T-helper 22 cell (primary cell): ENCODE data around the gene PAQR8.

ENCODE experiments used
- DNase-seq: peaks from one replicate; pipeline ENCODE4 v3.0.0-alpha.2; 2020; ENCODE audit warnings: low read depth

Gene PAQR8

DNA sequence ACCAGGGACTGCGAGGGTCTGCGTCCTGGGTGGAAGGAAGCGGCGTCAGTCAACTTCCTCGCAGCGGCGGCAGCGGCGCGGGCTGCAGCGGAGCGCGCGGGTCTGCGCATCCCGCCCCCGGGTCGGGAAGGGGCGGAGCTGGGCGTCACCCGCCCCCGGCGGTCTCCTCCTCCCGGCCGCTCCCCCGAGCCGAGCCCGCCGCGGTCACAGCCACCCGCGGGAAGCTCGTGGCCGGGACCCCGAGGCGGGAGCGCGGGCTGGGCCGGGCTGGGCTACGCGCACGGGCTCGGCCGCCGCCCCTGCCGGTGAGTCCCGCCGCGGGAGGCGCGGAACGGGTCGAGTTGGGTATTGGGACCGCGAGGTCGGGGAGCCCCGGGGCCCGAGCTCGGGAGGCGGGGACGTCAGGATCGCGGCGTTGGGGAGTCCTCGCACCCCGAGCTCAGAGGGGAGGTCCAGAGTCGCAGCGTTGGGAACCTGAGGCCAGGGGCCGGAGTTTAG is at the start of gene PAQR8:
PAQR8 (plus strand) TSS at position 207 of the 498 bp plus-strand sequence. CDS start 41,063 bp downstream, outside the sequence.
- peak; percentile 68 for DNase-seq

- no peak for DNase-seq
Measured at GRCh38 chr6:52312461-52312860, 49.5 kb upstream of the PAQR8 start.

DNA sequence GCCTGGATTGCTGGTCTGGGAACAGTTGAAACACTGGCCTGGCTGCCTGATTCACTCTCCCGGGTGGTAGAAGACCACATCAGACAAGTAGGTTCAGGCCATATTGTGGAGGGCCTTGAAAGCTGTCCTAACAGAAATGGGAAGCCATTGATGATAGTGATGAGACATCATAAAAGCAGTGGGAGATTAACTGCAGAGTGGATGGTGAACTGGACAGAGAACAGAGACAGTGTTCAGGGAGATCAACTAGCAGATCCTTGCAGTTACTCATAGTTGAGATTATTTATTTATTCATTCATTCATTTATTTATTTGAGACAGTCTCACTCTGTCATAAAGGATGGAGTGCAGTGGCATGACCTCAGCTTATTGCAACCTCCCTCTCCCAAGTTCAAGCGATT is 47.2 kb upstream of the PAQR8 start:
- no peak for DNase-seq

DNA sequence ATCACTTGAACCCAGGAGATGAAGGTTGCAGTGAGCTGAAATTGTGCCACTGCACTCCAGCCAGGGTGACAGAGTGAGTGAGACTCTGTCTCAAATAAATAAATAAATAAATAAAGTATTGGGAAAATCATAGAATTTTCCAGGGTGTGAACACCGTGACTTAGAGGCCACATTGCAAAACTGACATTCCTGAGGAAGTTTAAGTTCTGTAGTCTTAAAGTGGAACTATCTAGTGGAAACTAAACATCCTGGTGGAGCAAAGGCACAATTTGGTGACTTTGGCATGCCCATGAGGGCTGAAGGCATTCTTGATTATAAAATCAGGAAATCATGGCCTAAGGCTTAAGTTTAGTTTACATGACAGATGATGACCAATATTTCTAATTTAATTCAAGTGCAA is 44.7 kb upstream of the PAQR8 start:
- DNase-seq, result no peak

- no peak for DNase-seq
Measured at GRCh38 chr6:52317841-52318581, 43.9 kb upstream of the PAQR8 start.

- no peak for DNase-seq
Measured at GRCh38 chr6:52324189-52324588, 37.8 kb upstream of the PAQR8 start.

DNA sequence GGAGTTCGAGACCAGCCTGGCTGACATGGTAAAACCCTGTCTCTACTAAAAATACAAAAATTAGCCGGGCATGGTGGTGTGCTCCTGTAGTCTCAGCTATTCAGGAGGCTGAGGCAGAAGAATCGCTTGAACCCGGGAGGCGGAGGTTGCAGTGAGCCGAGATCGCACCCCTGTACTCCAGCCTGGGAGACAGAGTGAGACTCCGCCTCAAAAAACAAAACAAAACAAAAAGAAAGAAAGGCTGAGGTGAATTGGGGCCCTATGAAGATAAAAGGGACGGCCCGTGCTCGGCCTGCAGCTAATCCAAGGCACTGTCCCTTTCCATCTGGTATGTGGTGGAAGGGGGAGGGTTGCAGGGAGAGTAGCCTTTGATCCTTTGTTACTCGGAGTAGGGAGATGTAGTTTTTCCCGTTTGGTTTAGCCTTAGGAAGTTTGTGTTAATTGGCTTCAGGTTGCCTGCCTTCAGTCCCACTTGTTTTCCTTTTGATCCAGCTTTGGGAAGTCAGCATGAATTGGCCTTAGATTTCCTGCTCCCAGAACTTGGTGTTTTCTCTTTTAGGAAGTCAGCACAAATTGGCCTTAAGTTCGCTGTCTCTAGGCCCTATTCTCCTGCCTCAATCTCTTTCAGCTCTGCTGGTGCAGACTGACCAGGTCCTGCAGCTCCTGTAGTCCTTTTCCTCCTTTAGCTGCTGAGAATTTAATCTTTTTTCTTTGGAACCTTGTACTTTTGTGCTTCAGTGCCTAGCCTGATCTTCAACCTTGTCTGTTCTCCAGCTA is 36.1 kb upstream of the PAQR8 start:
- no peak for DNase-seq

- no peak for DNase-seq
Measured at GRCh38 chr6:52326540-52327364, 35.2 kb upstream of the PAQR8 start.

DNA sequence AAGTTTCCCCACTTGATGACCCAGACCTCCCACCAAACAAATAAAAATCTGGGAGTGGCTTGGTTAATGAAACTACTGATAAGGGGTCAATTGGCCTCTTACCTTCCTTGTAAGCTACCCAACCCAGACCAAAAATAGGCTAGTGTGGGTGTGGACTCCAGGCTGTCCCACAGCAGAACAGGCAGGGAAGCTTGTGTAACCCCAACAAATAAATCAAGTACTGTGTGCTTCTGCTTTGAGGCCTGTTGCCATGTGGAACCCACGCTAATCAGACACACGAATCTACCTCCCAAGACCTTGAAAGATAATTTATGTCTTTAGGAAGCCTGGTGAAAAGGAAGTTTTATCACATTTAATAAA is 33.7 kb upstream of the PAQR8 start:
- DNase-seq, result no peak

- no peak for DNase-seq
Measured at GRCh38 chr6:52328729-52329128, 33.2 kb upstream of the PAQR8 start.

- no peak for DNase-seq
Measured at GRCh38 chr6:52330470-52330869, 31.5 kb upstream of the PAQR8 start.

- no peak for DNase-seq
Measured at GRCh38 chr6:52331793-52332457, 30.0 kb upstream of the PAQR8 start.

- no peak for DNase-seq
Measured at GRCh38 chr6:52333840-52334200, 28.1 kb upstream of the PAQR8 start.

DNA sequence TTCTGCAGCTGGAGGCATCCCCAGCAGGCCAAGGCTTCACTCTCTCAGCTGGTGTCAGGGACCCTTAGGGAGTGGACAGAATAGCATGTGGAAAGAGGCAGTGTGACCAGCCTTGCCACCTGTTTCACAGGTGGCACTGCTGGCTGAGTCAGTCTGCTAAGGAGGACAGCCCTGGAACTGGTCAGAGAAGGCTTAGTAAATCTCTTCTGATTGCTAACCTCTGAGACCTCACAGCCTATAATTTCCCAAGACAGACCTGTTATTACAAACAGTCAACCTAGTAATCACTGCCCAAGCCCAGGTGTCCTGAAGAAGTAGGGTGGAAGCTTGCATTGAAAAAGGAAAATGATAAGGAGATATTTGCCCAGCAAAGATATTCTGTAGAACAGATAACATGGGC is 26.4 kb upstream of the PAQR8 start:
- no peak for DNase-seq

- DNase-seq, result no peak
Measured at GRCh38 chr6:52336919-52337561, 24.9 kb upstream of the PAQR8 start.

DNA sequence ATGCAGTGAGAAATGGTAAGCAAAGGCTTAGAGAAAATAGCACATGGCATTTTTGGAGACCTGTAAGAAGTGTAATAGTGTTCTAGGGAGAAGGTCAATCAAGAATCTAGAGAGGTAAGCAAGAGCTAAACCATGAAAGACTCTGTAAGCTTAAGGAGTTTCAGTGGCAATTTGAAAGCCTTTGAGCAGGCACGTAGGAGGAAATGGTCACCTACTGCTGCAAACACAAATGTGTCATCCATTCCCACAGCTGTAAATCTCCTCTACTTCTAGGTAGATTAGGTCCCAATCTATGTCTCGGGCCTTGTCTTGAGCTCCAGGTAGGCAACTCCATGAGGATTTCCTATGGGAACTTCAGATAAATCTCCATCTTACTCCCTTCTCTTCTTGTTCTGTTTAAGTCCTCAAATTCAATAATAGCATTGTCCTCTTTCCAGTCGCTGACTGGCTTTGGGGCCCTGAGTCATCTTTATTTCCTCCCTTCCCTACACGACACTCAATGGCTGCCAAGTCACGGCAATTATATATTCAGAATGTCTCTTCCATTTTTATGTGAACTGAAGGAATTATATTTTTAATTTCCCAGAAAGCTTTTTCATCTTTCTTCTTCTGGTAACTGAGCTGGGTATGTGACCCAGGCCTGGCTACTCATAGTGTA is 24.2 kb upstream of the PAQR8 start:
- no peak for DNase-seq

- no peak for DNase-seq
Measured at GRCh38 chr6:52340603-52340880, 21.4 kb upstream of the PAQR8 start.

GRCh38 chr6:52341561-52342260 is 20.2 kb upstream of the PAQR8 start:
- no peak for DNase-seq

DNA sequence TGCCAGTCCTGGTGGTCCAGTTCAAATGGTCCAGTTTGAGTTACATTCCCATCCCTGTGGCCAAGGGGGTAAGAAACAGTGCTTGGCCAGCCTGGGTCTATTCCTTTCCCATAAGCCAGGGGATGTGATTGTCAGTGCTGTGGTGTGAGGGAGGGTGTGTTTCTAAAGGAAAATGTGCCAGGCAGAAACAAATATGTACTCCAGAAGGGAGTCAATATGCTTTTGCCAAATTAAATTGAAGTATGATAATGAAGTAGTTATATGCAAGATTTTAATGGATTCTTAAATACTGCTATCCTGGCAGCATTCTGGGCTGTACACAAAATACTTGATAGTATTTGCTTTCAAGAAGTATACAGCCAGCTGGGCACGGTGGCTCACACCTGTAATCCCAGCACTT is 16.6 kb upstream of the PAQR8 start:
- DNase-seq, result no peak

GRCh38 chr6:52346503-52346902 is 15.4 kb upstream of the PAQR8 start:
- no peak for DNase-seq

DNA sequence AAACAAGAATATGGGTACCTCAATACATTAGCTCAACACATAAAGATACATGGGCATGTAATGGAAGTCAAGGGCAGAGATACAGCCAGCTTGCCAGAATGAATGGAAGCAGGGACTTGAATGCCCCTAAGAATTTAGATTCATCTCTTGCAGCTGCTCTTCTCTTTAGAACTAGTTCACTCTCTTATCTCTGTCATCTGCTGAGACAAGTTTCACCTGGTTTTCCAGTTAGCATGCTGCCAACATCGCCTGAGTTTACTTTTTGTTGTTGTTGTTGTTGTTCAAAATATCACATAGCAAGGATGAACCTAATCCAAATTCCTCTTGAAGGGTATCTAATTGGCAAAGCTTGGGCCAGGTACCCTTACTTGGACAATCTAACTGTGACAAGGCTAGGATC is 14.1 kb upstream of the PAQR8 start:
- DNase-seq, result no peak
